ENCODE data around the gene GTF2A2.
"Not testable (repeated sequence)": the region's sequence is repeated elsewhere in the genome, so short reads cannot be mapped to it uniquely, and the experiment has no call there.

Gene GTF2A2, protein sequence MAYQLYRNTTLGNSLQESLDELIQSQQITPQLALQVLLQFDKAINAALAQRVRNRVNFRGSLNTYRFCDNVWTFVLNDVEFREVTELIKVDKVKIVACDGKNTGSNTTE

DNA sequence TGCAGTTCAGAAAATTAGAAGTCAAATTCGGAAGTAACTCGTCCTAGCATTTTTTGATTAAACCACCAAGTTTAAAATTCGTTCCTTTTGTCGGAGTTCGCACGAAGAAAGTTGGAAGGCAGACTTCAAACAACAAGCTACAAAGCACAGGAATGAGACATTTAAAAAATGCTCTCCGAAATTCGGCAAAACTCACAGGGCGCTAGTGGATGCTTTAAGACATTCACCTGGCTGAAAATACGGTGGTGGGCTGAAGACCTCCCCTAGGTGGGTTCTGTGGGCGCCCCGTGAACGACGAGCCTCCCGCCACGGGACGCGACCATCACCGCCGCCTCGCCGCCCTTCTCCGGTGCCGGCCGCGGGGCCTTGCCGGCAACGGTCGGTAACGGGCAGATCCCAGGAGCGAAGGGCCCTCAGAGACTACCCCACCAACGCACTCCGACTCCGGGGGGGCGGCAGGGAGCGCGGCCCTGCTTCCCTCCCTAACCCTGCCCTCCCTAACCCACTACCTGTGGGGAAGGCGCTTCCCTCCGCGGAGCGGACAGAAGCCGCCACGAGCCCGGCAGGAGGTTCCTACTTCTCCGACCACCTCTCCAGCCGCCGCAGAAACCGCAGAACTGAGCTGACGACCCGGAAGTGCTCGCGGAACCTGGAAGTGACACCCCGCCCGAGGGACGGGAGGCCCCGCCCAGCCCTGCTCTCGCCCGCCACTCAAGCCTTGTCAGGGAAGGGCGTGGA, at the start of gene GTF2A2:
Gene GTF2A2 (minus strand): TSS at position 619 of the 738 bp plus-strand sequence. CDS start 5,238 bp downstream, outside the sequence.
- peak; percentile 91 for DNase-seq

DNA sequence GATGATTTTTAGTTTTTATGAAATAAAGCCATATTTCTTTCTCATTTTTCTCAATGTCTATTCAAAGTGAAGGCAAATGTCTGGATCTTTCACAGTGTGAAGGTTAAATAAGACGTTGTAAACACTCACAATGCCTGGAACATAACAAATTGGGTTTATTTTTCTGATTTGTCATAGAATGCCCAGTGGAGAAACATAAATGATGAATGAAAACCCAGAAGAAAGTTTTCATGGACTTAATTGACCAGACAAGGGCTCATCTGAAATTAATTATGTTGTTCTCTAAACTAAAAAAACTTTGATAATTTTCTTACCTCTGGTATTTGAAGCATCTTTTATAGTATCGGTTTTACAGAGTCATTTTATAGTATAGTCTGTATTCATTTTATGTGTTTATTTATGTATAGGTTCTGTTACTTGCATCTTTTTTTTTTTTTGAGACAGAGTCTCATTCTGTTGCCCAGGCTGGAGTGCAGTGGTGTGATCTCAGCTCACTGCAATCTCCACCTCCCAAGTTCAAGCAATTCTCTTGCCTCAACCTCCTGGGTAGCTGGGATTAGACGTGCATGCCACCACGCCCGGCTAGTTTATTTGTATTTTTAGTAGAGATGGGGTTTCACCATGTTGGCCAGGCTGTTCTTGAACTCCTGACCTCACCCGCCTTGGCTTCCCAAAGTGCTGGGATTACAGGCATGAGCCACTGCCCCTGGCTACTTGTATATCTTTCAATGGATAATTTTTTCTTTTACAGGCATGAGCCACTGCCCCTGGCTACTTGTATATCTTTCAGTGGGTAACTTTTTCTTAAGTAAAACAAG, 46.9 kb upstream of the GTF2A2 start:
- DNase-seq, result no peak

DNA sequence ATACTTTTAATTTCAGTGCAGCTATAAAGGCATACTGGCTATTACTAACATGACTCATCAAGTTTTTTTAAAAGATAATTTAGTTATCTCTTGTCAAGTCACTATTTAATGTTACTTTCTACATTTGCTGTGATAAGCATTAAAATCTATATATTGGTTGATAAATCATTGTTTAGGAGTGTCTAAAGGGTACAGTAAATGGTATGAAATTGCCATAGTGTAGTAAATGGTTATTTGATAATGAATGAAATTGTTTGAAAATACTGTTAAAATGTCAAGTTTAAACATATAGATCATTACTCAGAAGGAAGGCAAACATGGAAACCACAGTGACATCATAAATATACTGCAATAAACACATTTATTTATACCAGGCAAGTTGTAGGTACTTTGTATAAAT, 45.0 kb upstream of the GTF2A2 start:
- no peak for DNase-seq

DNA sequence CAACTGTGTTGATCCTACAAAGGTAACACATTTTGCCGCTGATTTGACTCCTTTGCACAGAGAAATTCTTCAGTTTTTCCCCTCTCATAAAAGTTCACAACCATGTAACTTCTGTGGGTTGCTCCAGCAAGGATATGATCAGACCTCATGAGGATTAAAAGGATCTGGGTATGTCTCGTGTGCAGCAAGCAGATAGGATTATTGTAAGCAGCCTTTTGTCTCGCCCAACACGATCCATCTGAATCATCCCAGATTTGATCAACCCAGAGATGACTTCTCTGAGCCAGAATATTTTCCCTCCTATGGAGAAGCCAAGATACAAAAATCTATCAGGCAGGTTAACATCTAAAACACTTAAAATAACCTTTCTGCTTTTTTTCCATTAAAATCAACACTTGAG, 44.6 kb upstream of the GTF2A2 start:
- no peak for DNase-seq

DNA sequence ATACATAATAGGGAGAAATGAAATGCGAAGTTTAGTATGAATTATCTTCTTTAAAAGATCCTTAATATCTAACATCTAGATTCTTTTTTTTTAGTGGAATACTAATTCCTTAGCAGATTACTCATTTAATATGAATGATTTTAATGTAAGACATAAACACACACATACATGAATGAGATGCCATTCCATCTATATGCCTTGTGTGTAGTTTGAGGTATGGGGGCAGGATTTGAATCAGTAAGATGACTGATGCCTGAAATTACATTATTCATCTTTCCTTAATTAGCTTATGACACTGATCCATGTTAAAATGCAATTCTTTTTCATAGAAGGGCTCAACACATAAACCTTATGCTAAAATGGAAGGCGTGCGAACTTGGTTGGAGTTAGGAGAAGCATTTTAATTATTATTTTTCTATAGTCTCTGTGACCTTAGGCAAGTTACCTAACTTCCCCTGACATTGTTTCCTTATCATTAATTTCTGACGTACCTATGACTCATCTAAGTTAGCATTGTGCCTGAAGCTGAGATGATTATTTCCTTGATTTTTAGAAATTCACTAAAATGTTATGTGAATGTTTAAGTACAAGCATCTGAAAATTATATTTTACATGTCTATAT, 42.6 kb upstream of the GTF2A2 start:
- DNase-seq, result no peak

DNA sequence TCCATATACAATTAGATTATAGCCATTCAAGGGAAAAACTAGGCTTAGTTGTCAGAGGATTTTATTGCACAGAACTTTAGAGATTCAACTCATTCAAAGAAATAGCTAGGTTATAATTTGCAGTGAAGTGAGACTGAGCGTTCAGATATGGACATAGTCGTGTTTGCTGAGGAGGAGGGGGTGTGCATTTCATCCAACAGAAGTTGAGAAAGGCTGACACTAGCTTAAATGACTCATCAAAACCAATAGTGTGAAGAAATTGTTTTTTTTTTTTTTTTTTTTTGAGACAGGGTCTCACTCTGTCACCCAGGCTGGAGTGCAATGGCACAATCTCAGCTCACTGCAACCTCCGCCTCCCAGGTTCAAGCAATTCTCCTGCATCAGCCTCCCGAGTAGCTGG, 40.8 kb upstream of the GTF2A2 start:
- DNase-seq, result not testable (repeated sequence)

DNA sequence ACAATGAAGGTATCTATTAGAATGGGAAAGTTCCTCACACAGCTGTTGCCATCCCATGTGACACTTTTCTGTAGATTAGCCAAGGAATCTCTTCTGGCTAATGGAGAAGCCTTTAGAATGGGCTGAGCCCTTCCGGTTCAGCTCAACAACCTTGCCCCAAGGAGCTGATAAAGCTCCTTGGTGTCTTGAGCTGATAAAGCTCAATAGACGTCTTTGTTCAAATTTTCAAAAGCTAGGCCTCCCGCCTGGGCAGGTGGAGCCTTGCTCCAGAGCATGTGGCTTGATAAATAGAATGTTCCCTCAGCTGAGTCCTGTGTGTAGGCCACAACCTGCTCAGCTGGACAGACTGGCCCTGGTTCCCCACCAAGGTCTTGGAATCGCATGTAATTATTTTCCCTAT, 39.0 kb upstream of the GTF2A2 start:
- DNase-seq, result no peak

DNA sequence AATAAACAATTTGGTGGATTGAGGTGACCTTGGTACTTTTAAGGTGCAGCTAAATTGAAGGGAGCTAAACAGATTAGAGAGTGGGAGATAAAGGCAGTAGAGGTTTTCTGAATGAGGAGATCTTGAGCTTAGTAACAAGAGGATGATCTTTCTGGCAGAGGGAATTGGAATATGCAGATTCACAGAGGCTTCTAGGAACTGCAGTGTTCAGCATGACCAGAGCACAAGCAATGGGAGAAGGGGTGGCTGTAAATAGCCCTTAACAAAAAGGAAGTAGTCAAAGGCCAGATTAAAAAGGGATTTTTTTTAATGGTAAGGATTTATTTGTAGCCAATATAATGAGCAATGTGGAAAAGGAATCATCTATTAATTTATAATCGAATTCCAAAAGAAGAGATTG, 37.5 kb upstream of the GTF2A2 start:
- DNase-seq, result no peak

DNA sequence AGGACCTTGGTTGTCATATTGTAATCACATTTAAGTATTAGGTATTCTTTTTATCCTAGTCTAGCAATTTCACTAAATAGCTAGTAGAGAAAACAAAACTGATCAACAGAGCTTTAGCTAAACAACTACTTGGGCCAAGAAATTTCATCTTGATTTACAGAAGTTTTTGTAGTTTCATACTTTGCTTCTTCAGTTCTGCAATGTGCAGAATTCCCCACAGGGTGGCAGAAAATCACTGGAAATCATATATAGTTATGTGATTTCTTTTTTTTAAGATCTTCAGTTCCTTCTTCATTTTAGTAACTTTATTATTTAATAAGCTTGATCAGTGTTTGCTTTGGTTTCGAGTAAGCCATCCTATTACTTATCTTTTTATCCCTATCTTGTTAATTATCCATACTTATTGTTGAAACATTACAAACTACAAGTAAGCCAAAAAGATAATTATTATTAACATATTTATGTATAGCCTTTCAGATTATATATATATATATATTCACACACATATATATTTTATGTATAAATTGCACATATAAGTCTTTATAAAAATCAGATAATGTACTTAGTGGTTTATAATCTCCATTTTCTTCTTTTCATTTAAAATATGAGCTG, 34.0 kb upstream of the GTF2A2 start:
- no peak for DNase-seq

DNA sequence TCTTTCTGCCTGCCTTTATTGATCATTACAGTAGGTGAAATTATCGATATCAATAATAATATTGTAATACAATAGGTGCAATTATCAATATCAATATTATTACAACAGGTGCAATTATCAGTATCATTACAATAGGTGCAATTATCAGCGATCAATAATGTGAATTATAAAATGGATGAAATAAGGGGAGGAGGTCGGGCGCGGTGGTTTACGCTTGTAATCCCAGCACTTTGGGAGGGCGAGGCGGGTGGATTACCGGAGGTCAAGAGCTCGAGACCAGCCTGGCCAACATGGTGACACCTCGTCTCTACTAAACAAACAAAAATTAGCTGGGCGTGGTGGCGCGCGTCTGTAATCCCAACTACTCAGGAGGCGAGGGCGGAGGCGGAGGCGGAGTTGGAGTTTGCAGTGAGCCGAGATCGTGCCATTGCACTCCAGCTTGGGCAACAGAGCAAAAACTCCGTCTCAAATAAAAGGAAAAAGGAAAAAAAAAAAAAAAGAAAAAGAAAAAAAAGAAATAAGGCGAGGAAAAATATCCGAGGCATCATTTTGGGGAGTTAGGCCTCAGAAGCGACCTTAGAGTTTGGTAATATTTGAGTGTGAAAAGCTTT, 32.4 kb upstream of the GTF2A2 start:
- DNase-seq, result peak; percentile 77

DNA sequence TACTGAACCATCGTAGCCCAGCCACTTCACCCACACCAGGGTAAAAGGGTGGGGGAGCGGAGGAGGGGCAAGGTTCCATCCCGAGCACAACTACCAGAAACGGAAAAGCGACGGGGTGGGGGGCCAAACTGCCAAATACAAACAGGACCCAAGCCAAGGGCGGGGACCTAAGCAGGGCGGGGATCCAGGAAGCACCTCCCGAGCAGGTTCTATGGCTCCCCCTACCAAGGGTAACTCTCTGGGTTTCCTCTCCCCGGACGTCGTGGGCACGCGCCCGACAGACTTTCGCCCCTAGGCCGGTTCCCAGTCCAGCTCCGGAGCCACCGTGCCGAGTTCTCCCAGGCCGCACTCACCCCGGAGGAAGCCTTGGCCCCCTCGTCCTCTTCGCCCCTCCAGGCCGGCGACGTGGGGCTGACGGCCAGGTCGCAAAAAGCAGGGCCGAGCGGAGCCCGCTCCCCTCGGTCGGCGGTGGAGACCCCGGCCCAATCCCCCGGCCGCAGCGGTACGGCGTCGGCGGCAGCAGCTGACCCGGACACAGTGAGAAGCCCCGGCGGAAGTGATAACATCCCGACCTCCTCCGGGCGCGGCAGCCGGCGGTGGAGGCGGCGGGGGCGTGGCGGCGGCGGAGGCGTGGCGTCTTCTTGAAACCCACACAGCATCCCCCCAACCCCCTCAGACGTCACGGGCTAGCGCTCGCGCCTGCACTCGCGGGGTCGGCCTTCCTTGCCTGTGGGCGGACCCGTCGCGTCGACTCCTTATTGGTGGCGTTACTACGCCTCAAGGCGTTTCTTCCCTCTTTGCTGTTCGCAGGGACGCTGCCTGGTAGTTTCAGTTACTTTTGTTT, 31.7 kb upstream of the GTF2A2 start, which contains the start of gene BNIP2:
Gene BNIP2 (minus strand): TSS at position 539 of the 844 bp plus-strand sequence. CDS start 6,863 bp downstream, outside the sequence.
- peak; percentile 99 for DNase-seq

DNA sequence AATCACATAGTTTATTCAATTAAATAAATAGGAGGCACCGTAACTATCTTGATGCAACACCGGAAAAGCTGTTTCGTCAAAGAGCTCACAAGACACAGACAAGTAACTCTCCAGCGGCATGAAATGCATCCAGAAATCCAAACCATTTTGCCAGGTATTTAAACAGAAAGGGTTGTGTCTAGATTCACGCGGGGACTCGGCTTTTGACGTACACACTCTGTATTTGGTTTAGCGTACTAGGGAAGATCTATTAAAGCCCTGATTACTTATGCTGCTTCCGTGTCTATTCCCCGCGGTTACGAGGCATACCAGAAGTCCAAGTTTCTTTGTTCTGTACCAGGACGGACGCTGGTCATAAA, 31.1 kb upstream of the GTF2A2 start:
- DNase-seq, result peak; percentile 11

DNA sequence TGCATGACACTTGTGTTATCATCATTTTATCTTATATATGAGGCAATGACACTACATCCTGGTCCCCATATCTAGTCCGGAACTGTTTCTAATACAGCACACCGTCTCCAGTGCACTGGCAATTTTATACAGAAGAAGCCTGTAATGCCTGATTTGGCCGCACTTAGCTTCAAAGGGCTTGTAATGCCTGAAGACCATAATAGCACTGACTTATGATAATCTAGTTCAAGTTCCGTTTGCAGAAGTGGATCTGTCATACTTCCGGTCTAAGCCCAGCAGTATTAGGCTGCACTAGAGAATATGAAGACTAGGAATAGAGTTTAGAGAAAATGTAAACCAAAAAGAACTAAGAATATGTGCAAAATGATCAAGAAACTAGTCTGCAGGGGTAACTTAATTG, 30.5 kb upstream of the GTF2A2 start:
- DNase-seq, result peak; percentile 50

DNA sequence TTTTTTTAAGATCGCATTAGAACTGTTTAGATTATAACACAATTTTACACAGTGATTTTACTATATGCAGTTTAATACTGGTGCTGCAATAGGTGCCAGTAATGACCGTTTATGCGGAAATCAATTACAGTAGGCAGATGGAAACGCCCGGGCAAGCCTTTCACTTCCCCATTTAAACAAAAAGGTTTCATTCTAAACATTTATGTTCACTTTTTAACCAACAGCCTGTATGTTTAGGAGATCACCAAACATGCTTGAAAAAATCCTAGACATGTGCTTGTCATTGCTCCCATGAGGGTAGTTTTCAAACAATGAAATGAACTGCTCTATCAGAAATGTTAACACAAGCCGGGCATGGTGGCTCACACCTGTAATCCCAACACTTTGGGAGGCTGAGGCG, 29.1 kb upstream of the GTF2A2 start:
- DNase-seq, result peak; percentile 36

DNA sequence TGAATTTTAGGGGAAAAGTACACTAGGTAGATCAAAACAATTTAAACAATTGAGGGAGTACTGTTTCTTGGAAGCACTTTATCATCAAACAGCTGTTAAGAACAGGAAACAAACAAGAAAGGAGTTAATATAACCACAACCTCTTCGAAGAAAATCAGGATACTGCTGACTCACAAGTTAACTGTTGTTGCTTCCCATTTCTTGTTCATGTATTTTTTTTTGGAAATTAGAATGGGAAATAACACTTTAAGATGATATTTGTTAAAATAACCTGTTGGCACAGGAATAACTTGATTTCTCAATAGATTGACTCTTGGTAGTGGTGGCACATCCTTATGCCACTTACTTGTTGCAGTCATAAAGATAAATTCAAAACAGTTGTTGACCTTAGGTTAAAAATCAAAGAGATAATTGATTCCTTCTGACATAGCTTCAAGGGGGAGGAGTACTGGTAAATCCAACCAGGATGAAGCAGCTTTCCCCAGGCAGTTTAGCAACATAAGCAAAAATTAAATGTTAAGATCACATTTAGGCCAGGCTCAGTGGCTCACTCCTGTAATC, 28.5 kb upstream of the GTF2A2 start:
- no peak for DNase-seq

DNA sequence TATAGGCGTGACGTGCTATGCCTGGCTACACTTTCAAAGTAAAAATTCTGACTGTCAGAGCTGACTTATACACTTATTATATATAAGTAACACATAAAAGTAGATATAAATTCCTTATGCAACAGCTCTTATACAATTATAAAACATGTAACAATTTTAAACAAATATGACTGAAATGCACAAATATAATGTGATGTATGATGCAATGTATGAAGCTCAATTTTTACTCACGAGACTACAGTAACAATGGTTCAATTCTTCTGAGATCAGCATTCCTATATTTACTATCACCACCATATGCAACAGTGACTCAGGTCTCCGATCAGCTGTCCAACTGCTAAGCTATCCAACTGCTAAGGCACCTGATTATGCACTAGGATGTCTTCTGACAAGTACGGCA, 23.6 kb upstream of the GTF2A2 start:
- DNase-seq, result no peak

DNA sequence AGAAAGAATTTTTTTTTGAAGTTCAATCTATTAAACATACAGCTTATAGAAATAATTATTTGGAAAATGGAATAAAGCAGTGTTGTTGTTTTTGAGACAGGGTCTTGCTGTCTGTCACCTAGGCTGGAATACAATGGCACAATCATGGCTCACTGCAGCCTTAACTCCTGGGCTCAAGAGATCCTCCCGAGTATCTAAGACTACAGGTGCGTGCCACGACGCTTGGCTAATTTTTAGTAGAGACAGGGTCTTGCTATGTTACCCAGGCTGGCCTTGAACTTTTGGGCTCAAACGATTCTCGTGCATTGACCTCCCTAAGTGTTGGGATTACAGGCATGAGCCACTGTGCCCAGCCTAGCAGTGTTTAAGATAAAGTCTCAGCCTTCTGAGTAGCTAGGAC, 23.0 kb upstream of the GTF2A2 start:
- no peak for DNase-seq

DNA sequence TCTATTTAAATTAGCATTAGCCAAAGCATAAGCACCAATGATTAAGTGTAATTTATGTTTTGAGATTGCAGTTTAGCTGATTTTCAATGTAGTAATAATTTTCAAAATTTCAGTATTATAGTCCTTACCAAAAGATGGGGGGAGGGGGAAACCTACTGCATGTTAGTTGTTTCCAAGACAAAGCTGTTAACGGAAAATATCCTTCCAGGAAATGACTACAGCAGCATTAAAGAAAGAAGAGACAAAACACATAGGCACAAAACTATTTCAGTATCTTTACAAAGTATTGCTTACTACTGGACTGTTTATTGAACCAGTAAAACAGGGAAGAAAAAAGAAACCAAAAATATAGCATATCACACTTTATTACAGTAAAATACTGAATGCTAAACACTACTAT, 21.3 kb upstream of the GTF2A2 start:
- no peak for DNase-seq

DNA sequence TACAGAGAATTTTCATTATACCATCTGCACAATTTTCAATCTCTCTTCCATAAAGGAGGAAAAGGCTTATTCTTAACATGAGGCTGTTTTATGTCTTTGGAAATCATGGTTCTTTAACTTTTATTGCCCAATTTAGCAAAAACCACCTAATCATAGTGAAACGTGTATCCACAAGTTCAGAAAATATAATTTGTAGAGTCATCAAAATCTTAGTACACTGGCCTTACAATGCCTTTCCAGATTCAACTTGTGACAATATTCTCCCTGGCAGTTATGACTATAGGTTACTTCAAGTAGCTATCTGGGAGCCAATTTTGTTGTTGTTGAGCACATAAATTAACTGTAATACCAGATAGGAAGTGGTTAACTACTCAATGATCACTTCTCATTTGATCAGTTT, 20.9 kb upstream of the GTF2A2 start:
- DNase-seq, result no peak

DNA sequence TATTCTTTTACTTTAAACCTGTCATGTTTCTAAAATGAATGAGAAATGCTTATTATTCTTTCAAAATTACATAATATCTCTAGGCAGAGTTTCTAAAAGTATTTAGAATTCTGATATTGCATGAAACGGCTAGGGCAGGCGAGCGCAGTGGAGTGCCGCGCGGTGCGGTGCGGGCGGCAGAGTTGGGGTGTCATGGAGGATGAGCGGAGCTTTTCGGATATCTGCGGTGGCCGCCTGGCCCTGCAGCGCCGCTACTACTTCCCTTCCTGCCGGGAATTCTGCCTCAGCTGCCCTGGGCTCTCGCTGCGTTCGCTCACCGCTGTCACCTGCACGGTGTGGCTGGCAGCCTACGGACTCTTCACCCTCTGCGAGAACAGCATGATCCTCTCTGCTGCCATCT, 19.2 kb upstream of the GTF2A2 start:
- no peak for DNase-seq

DNA sequence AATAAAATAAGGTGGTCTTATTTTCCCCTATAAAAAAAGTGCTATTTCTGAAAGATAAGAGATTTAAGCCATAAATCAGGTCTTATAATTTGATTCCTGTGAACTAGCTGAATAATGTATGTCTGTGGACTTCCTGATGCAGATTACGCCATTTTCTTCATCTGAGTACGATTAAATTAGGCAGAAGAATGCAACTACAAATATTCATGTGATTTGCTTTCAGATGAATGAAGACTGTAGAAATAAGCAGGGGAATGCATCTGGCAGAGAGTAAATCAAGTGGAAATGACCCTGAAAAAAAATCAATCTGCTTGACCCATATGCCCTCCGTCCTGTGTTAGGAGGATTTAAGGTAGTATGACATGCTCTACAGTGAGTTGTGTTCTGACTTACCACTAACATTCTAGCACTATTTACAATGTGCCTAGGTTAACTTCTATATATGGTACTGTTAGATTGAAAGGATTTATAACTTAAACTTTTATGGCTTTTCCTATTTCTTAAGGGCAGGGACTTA, 17.1 kb upstream of the GTF2A2 start:
- DNase-seq, result no peak

All from CD4-positive, alpha-beta T cell treated with Interferon gamma for 1 hour (primary cell).